Thymus (tissue), 11 donors: ENCODE results near the gene FAM89A. TPM values are rescaled to one million over a fixed set of nuclear protein-coding genes. Genes with fewer than 3 reads are reported as not detected.
"Not testable (repeated sequence)": the region's sequence is repeated elsewhere in the genome, so short reads cannot be mapped to it uniquely, and the experiment has no call there.

Experiments
- DNase-seq, 9 donors: peaks; one replicate each; pipeline ENCODE4 v3.0.0-alpha.2; 2013; ENCODE audit warnings: low spot score in 9 of 9, low read depth in 6 of 9, missing footprints in 1 of 9
- H3K27ac ChIP-seq, 2 donors: one replicate each; pipeline ENCODE4 v1.5.1; 2013; ENCODE audit warnings: control low read depth in 1 of 2, low read depth in 1 of 2, low read length in 1 of 2, mild to moderate bottlenecking in 1 of 2, moderate library complexity in 1 of 2
- H3K27me3 ChIP-seq, 2 donors: one replicate each; pipeline ENCODE4 v1.5.1; 2013; ENCODE audit warnings: low read length in 1 of 2; ENCODE audit not compliant: control insufficient read depth in 2 of 2, insufficient read depth in 1 of 2
- H3K36me3 ChIP-seq, 2 donors: one replicate each; pipeline ENCODE4 v1.5.1; 2013; ENCODE audit warnings: low read length in 1 of 2, mild to moderate bottlenecking in 1 of 2, moderate library complexity in 1 of 2; ENCODE audit not compliant: control insufficient read depth in 2 of 2, insufficient read depth in 2 of 2
- H3K4me1 ChIP-seq, 2 donors: one replicate each; pipeline ENCODE4 v1.5.1; 2013; ENCODE audit warnings: low read length in 2 of 2; ENCODE audit not compliant: control insufficient read depth in 2 of 2, insufficient read depth in 2 of 2
- H3K4me3 ChIP-seq, 2 donors: one replicate each; pipeline ENCODE4 v1.5.1; 2013; ENCODE audit warnings: low read length in 2 of 2, control low read depth in 1 of 2, mild to moderate bottlenecking in 1 of 2
- H3K9me3 ChIP-seq, 2 donors: one replicate each; pipeline ENCODE4 v1.5.1; 2013; ENCODE audit warnings: low read length in 1 of 2, mild to moderate bottlenecking in 1 of 2; ENCODE audit not compliant: control insufficient read depth in 2 of 2, insufficient read depth in 1 of 2
- WGBS: extraction: QIAGEN DNeasy Blood & Tissue Kit; methylation state at CpG from one replicate; pipeline ENCODE4 v1.1.7; 2013; 5-methylcytosine and 5-hydroxymethylcytosine counted together
- polyA plus RNA-seq: library from polyadenylated mRNA; stranded (reverse); fragments of 200-250 nt; gene quantifications from one replicate; pipeline ENCODE4 v1.2.3, GENCODE V29; 2013
- total RNA-seq: library from RNA; stranded (reverse); fragments of 120-200 nt; gene quantifications from one replicate; pipeline ENCODE4 v1.2.4, GENCODE V29; 2013
- donor health status: healthy.

The FAM89A gene
- total and polyA plus RNA-seq, 2 donors, result 3.7 to 12.3 TPM

DNA sequence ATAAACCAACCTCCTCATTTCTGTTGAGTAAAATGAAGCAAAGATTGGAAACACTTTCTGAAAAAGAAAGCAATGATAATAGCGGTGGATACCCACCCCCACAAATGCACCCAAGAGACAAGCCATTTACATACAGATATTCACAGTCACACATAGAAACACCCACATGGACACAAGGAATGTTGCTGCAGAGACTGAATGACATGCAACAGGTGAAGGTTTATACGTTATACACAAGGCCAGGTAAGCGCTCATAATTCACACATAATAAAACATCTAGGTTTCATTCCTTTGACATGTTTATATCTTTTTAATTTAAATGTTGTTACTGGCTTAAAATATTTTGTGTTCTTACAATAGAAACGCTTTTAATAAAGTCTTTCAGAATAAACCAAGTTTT is 39.9 kb downstream of the FAM89A start:
- Histone ChIP-seq H3K27me3 (no peaks in the 10 kb centered on the region), H3K4me1 (no peaks in the 10 kb centered on the region), H3K36me3 (peaks cover 55% of the 10 kb centered on the region in 2 donors), H3K27ac (no peak overlapping the region), H3K9me3 (peaks cover 1 to 8% of the 10 kb centered on the region in 2 donors), H3K4me3 (no peak overlapping the region)
- 97% methylated on average over 4 of the region's 4 CpGs for WGBS
- DNase-seq, result no peak

DNA sequence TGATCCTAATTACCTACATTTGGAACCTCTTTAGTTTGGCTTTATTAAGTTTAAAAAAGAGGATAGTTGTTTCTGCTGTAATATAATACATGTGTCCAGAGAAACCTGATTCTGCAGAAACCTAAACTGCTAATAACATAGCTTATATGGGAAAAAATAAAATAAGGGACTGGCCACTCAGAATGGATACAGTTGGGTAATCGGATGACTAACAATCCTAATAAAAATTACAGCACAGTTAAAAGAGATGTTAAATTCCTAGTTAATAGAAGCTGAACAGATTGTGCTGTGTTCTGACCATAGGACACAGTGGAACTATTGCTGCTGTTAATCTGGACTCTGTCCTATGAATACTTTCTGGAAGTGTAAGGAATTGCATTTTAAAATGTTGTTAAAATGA is 45.2 kb downstream of the FAM89A start:
- Histone ChIP-seq H3K9me3 (no peaks in the 10 kb centered on the region), H3K4me3 (no peak overlapping the region), H3K36me3 (peaks cover 54 to 73% of the 10 kb centered on the region in 2 donors), H3K27me3 (no peaks in the 10 kb centered on the region), H3K27ac (no peak overlapping the region), H3K4me1 (no peaks in the 10 kb centered on the region)
- no peak for DNase-seq
- WGBS, result 95% methylated on average over 1 of the region's 1 CpG

DNA sequence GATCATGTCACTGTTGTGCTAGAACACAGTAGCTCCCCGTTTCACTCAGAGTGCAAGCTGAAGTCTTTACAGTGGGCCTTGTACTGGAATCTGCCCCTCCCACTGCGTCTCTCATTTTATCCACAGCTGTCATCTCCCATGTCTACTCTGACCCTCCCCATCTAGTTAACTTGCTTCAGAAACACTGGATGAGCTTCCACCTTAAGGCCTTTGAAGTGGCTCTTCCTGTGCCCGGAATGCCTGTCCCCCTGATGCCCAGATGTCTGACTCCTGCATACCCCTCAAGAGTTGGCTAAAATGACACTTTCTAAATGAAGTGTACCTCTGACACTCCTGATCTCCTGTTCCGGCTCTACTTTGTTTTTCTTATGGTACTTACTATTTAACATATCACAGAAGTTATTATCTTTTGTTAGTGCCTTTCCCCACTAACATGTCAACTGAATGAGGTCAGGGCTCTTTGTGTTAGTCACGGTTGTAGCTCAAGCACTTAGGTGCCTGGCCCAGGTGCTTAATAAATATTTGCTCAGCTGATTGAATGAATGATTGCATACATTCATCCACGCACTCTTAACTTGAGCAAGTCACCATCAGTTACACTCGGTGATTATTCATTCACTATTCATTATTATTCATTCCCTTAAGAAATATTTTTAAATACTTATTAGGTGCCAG is 47.8 kb downstream of the FAM89A start:
- WGBS, result 92% methylated on average over 7 of the region's 7 CpGs
- H3K36me3 ChIP-seq, result peaks cover 31 to 58% of the 10 kb centered on the region in 2 donors
- H3K4me1 ChIP-seq, result no peaks in the 10 kb centered on the region

DNA sequence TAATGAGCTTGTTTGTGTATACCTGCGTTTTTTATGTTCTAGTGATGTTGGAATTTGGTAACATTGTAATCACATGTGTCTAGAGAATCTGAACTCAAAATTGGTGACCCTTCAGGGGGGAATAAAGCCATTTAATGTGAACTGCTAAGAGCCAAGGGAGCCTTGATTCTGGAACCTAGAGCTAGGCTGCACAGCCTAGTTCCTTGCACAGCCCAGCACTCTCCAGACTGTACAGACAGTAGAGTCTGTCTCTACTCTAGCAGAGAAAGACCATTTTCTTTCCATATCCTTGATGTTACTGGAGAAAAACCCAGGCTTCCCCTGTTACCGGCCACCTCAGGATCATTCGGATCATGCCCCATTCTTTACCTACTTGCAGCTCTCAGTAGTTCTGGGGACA is 52.6 kb downstream of the FAM89A start:
- Histone ChIP-seq H3K9me3 (no peaks in the 10 kb centered on the region), H3K4me3 (no peak overlapping the region), H3K27ac (no peak overlapping the region), H3K36me3 (peaks cover 22 to 32% of the 10 kb centered on the region in 2 donors), H3K27me3 (no peaks in the 10 kb centered on the region), H3K4me1 (no peaks in the 10 kb centered on the region)
- no peak for DNase-seq
- 96% methylated on average over 3 of the region's 3 CpGs for WGBS

More for the DNA sequence above, 47.8 kb downstream of the FAM89A start:
- no peak for DNase-seq
- Histone ChIP-seq H3K27me3 (no peaks in the 10 kb centered on the region), H3K27ac (no peak overlapping the region), H3K4me3 (no peak overlapping the region), H3K9me3 (no peaks in the 10 kb centered on the region)

DNA sequence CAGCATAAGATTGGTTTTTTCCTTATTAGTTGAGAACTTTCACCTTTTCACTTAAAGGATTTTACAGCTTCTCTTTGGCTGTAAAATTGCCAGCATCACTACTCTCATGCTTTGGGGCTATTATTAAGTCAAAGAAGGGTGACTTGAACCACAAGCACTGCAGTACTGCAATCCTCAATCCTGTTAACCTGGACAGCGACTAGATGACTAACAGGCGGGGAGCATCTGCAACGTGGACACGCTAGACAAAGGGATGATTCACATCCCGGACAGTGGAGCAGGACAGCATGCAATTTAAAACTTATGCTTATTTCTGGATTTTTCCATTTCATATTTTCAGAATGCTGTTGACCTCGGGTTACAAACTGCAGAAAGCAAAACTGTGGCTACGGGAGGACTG is 53.1 kb downstream of the FAM89A start:
- H3K4me3 ChIP-seq, result no peak overlapping the region
- peaks cover 17 to 32% of the 10 kb centered on the region in 2 donors for H3K36me3 ChIP-seq
- no peaks in the 10 kb centered on the region for H3K9me3 ChIP-seq
- no peak overlapping the region for H3K27ac ChIP-seq
- 98% methylated on average over 7 of the region's 7 CpGs for WGBS
- H3K27me3 ChIP-seq, result no peaks in the 10 kb centered on the region
- H3K4me1 ChIP-seq, result no peaks in the 10 kb centered on the region
- DNase-seq, result no peak

DNA sequence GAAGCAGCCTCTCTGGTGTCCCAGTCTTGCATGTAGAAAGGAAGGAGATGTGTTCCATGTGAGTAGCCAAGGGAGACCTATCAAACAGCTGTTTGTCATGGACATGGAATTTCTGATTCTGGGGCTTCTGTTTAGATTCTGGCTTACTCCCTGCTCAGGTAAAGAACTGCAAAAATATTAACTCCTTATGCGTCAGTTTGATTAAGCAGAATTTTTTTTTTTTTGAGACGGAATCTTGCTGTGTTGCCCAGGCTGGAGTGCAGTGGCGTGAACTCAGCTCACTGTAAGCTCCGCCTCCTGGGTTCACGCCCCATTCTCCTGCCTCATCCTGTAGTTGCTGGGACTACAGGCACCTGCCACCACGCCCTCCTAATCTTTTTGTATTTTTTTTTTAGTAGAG is 54.3 kb downstream of the FAM89A start:
- Histone ChIP-seq H3K27ac (no peak overlapping the region), H3K27me3 (no peaks in the 10 kb centered on the region), H3K9me3 (no peaks in the 10 kb centered on the region), H3K4me1 (no peaks in the 10 kb centered on the region), H3K4me3 (no peak overlapping the region), H3K36me3 (peaks cover 9 to 32% of the 10 kb centered on the region in 2 donors)
- 96% methylated on average over 6 of the region's 6 CpGs for WGBS
- DNase-seq, result no peak

DNA sequence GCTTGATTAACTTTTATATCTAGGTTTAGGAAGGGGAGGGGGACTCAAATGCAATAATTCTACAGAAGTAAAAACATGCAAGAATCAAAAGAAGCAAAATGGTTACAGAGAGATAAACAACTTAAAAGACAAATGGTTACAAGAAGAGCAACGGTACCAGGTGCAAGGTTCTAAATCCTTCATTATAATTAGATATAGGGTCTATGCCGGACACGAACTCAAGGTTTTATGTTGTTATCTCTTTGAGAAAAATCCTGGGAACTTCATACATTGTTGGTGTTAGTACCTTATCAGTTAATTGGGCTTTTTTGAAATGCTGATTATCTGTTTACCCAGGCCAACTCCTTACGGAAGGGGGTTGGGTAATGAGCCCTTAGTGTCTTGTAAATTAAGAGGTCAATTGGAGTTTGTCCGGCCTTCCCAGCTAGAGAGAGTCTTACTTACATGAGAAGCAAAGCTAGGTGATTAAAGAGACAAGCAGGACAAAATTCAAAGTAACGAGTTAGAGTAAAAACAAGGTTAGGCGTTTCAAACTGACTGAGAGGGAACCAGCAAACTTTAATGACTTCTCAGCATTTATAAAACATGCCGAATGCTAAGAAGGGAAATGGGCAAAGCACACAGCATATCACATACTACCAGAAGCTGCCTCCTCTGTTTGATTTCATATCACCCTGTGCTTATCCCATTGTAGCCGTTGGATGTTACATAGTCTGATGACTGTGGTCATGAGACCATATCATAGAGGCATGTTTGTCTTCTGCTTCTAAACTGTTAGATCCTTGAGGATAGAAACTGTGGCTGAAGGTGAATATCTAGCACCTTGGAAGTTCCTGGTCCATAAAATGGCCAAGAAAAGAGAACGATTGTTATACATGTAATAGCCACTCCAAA is 55.2 kb downstream of the FAM89A start:
- 97% methylated on average over 10 of the region's 10 CpGs for WGBS
- H3K36me3 ChIP-seq, result peaks cover 3 to 30% of the 10 kb centered on the region in 2 donors
- H3K9me3 ChIP-seq, DNase-seq, H3K27me3 ChIP-seq, H3K4me3 ChIP-seq, H3K4me1 ChIP-seq, H3K27ac ChIP-seq: not testable (repeated sequence)

DNA sequence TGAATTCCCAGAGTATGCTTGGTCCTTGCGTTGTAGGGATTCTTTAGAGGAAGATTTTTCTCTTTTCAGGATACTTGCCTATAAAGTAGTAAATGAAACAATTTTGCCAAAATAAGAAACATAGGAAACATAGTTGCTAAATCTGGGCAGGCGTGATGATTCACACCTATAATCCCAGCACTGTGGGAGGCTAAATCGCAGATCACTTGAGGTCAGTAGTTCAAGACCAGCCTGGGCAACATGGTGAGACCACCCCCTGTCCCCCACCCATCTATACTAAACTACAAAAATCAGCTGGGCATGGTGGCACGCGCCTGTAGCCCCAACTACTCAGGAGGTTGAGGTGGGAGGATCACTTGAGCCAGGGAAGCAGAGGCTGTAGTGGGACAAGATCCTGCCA is 56.2 kb downstream of the FAM89A start:
- Histone ChIP-seq H3K27me3 (no peaks in the 10 kb centered on the region), H3K9me3 (no peaks in the 10 kb centered on the region), H3K36me3 (peaks cover 0 to 23% of the 10 kb centered on the region in 2 donors), H3K4me1 (peaks cover 9 to 12% of the 10 kb centered on the region in 2 donors), H3K27ac (no peak overlapping the region), H3K4me3 (no peak overlapping the region)
- no peak for DNase-seq
- WGBS, result 98% methylated on average over 5 of the region's 5 CpGs

DNA sequence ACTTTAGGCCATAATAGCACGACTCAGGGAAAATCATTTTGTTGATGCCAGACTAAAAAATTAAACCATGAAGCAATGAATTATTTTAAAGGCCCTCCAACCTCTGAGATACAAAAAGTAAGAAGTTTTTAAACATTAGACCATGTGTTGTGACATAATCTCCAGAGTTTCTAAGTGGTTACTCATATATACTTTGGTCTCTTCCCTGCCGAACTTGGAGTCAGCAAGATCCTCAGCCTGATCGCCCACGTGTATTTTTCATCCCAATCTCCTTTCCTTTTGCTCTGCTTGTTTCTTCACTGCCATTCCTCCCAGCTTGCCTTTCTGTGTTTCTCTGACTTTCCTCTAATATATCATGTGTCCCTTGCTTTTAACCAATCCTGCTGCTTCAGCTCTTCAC is 57.4 kb downstream of the FAM89A start:
- WGBS, result 97% methylated on average over 4 of the region's 4 CpGs
- Histone ChIP-seq H3K9me3 (no peaks in the 10 kb centered on the region), H3K4me1 (peaks cover 11 to 15% of the 10 kb centered on the region in 2 donors), H3K27me3 (no peaks in the 10 kb centered on the region), H3K4me3 (no peak overlapping the region), H3K27ac (no peak overlapping the region), H3K36me3 (peaks cover 0 to 23% of the 10 kb centered on the region in 2 donors)
- no peak for DNase-seq
